HG02798 (cell line): Measurements from ENCODE around the gene KLF17.
"Not testable (repeated sequence)": the region's sequence is repeated elsewhere in the genome, so short reads cannot be mapped to it uniquely, and the experiment has no call there.

Source experiments
- ATAC-seq: cut with Tn5 transposase; IDR thresholded peaks from one replicate; pipeline ENCODE4 v1.9.1; 2021; ENCODE audit warnings: mild to moderate bottlenecking; ENCODE audit not compliant: unreplicated experiment, poor library complexity

KLF17 gene

GRCh38 chr1:44108241-44108640, 10.4 kb upstream of the KLF17 start:
- ATAC-seq = no peak

GRCh38 chr1:44108971-44109370, 9.7 kb upstream of the KLF17 start:
- no peak for ATAC-seq

GRCh38 chr1:44110916-44111315, 7.7 kb upstream of the KLF17 start:
- no peak for ATAC-seq

- ATAC-seq = no peak
These were observed 6.8 kb upstream of the KLF17 start for GRCh38 chr1:44111861-44112260.

GRCh38 chr1:44112486-44112885, 6.1 kb upstream of the KLF17 start:
- no peak for ATAC-seq

GRCh38 chr1:44113095-44113609, 5.5 kb upstream of the KLF17 start:
- ATAC-seq = no peak

GRCh38 chr1:44114098-44114497, 4.5 kb upstream of the KLF17 start:
- ATAC-seq = no peak

GRCh38 chr1:44117272-44117671, 1.3 kb upstream of the KLF17 start:
- not testable (repeated sequence) for ATAC-seq

- no peak for ATAC-seq
These were observed 904 bp downstream of the KLF17 start for GRCh38 chr1:44119525-44119924.

- no peak for ATAC-seq
These were observed 1.9 kb downstream of the KLF17 start for GRCh38 chr1:44120398-44120949.

- ATAC-seq = no peak
These were observed 11.2 kb downstream of the KLF17 start for GRCh38 chr1:44129616-44130500.

GRCh38 chr1:44131411-44131810, 12.8 kb downstream of the KLF17 start:
- no peak for ATAC-seq

GRCh38 chr1:44134071-44134920, 15.7 kb downstream of the KLF17 start:
- ATAC-seq = no peak

GRCh38 chr1:44135886-44136285, 17.3 kb downstream of the KLF17 start:
- no peak for ATAC-seq

GRCh38 chr1:44138239-44138638, 19.6 kb downstream of the KLF17 start:
- no peak for ATAC-seq

GRCh38 chr1:44139565-44139964, 20.9 kb downstream of the KLF17 start:
- ATAC-seq = not testable (repeated sequence)

GRCh38 chr1:44141531-44141930, 22.9 kb downstream of the KLF17 start, which contains the start of gene KLF18:
Gene KLF18 (minus strand): TSS chr1:44141631. CDS start chr1:44141631, 0 bp downstream.
- no peak for ATAC-seq

GRCh38 chr1:44144962-44145756, 26.5 kb downstream of the KLF17 start:
- ATAC-seq = no peak

- ATAC-seq = no peak
These were observed 28.1 kb downstream of the KLF17 start for GRCh38 chr1:44146536-44147361.
